NCI-H2107 treated with DMSO at 0.1 percent for 48 hours (cell line): ENCODE data around the gene GNAT1.
A peak's percentile ranks its signal among the peaks of the same experiment; 100 is the strongest.
"Not testable (repeated sequence)": the region's sequence is repeated elsewhere in the genome, so short reads cannot be mapped to it uniquely, and the experiment has no call there.

Experiments
- DNase-seq: peaks from one replicate; lab custom pipeline; 2025; ENCODE audit not compliant: unreplicated experiment; lab: John Stamatoyannopoulos, UW

The GNAT1 gene

GRCh38 chr3:50218448-50218847, 27.0 kb downstream of the GNAT1 start:
- DNase-seq: no peak

GRCh38 chr3:50219285-50219684, 27.9 kb downstream of the GNAT1 start:
- DNase-seq: no peak

- DNase-seq: no peak
Measured at GRCh38 chr3:50220109-50220508, 28.7 kb downstream of the GNAT1 start.

- no peak for DNase-seq
Measured at GRCh38 chr3:50221051-50221410, 29.6 kb downstream of the GNAT1 start.

GRCh38 chr3:50221411-50222168, 30.2 kb downstream of the GNAT1 start:
- no peak for DNase-seq

GRCh38 chr3:50222169-50222528, 30.7 kb downstream of the GNAT1 start:
- no peak for DNase-seq

GRCh38 chr3:50224639-50225038, 33.2 kb downstream of the GNAT1 start:
- DNase-seq: no peak

- DNase-seq: no peak
Measured at GRCh38 chr3:50226888-50227389, 35.5 kb downstream of the GNAT1 start.

- peak; percentile 66 for DNase-seq
Measured at GRCh38 chr3:50227390-50228183, 36.2 kb downstream of the GNAT1 start.

GRCh38 chr3:50228184-50228763, 36.9 kb downstream of the GNAT1 start:
- not testable (repeated sequence) for DNase-seq

GRCh38 chr3:50229490-50229889, 38.1 kb downstream of the GNAT1 start:
- no peak for DNase-seq

GRCh38 chr3:50230104-50230793, 38.8 kb downstream of the GNAT1 start:
- DNase-seq: no peak

GRCh38 chr3:50230794-50231125, 39.4 kb downstream of the GNAT1 start:
- no peak for DNase-seq

- DNase-seq: no peak
Measured at GRCh38 chr3:50231581-50231980, 40.2 kb downstream of the GNAT1 start.

- DNase-seq: no peak
Measured at GRCh38 chr3:50232303-50232702, 40.9 kb downstream of the GNAT1 start.

GRCh38 chr3:50233176-50233575, 41.8 kb downstream of the GNAT1 start:
- DNase-seq: no peak

GRCh38 chr3:50235716-50236483, 44.5 kb downstream of the GNAT1 start, which contains the start of gene GNAI2:
GNAI2 (plus strand) TSS chr3:50236204; CDS start chr3:50236336, 132 bp downstream.
- peak; percentile 86 for DNase-seq

- DNase-seq: no peak
Measured at GRCh38 chr3:50236484-50237132, 45.2 kb downstream of the GNAT1 start.

- no peak for DNase-seq
Measured at GRCh38 chr3:50237133-50237651, 45.8 kb downstream of the GNAT1 start.
